HG02885 (cell line): ENCODE measurements around the gene MPP7.

Experiments used
- ATAC-seq: cut with Tn5 transposase; IDR thresholded peaks from one replicate; pipeline ENCODE4 v1.9.1; 2021; ENCODE audit warnings: mild to moderate bottlenecking; ENCODE audit not compliant: unreplicated experiment, poor library complexity

Gene MPP7

DNA sequence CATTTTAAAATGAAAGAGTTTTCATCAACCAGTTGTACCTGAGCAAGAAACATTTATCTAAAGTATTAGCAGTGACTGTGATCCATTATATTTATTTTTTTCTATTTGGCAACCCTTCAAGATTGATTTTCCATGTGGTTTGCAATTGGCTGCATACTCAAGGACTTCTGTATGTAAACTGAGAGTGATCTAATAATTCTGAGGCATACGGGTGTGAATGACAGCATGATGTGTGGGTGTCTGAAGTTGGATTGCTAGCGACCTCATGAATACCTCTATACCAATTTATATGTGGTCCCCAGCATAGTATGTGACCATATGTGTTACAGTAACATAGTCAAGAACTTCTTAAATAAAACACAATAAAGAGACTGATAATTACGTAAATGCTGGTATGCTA is 8.2 kb upstream of the MPP7 start:
- ATAC-seq: no peak

- ATAC-seq: no peak
These were observed 4.4 kb upstream of the MPP7 start for GRCh38 chr10:28307267-28307666.

DNA sequence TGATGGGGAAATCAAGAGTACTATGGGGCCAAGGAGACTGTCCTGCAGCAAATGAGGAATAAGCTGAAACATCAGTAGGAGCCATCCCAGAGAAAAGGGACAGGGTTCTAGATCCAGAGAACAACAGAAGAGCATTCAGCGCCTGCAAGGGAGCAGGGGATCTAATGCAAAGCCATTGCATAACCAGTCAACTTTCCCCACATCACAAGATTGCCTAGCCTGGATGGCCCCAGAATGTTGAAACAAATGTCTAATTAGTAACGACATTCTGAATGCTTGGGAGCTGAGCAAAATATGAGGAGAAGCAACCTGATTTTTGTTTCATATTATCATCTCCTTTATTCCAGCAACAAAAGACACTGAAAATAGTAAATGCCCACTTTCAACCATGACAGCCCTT is 2.7 kb upstream of the MPP7 start:
- no peak for ATAC-seq

GRCh38 chr10:28304032-28304571 is 1.2 kb upstream of the MPP7 start:
- ATAC-seq: no peak

- ATAC-seq: no peak
These were observed 739 bp downstream of the MPP7 start for GRCh38 chr10:28302012-28302637.

DNA sequence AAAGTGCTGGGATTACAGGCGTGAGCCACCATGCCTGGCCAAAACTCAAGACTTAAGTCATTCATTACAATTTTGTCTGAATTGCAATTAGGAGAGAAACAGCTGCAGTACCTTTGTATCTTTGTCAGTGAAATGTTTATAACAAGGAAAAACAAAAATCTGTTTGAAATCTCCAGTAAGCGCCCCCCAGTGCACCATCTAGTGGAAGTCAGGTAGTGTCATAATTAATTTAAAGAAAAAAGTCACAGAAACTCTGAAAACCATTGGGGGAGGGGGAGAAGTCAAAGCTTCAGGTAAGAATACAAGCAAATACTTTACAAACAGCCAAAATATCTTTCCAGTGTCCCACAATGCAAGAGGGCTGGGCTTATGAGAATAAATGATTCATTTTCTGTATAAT is 2.8 kb downstream of the MPP7 start:
- no peak for ATAC-seq

DNA sequence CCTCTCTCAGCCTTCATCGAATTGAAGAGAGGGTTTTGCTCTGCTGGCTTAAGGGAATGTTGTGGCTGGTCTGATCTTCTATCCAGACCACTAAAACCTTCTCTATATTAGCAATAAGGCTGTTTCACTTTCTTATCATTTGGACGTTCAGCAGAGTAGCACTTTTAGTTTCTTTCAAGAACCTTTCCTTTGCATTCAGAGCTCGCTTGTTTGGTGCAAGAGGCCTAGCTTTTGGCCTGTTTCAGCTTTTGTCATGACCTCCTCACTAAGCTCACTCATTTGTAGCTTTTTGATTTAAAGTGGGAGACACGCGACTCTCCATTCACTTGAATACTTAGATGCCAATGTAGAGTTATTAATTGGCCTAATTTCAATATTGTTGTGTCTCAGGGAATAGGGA is 3.9 kb downstream of the MPP7 start:
- ATAC-seq: no peak

DNA sequence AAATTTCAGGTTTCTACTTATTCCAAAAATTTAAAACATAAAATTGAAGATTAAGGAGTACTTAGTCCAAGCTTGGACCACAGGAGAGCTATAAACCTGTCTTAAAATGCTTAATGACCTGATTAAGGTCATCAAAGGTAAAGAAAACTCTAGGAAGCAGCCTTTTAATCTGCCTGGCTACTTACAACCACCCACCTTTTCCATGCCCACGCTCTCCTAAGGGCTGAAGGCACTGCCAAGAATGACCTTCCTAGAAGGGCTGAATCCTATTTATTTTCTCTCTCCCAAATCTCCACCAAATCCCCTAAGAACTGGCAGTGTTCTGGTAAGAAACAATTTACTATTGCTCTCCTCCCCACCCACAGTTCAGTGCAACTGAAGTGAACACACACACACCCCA is 6.8 kb downstream of the MPP7 start:
- no peak for ATAC-seq

GRCh38 chr10:28295336-28295735 is 7.5 kb downstream of the MPP7 start:
- no peak for ATAC-seq

- no peak for ATAC-seq
These were observed 8.1 kb downstream of the MPP7 start for GRCh38 chr10:28294809-28295208.

- no peak for ATAC-seq
These were observed 8.7 kb downstream of the MPP7 start for GRCh38 chr10:28294169-28294532.

GRCh38 chr10:28293236-28294168 is 9.4 kb downstream of the MPP7 start:
- no peak for ATAC-seq

- ATAC-seq: no peak
These were observed 11.0 kb downstream of the MPP7 start for GRCh38 chr10:28291881-28292297.

DNA sequence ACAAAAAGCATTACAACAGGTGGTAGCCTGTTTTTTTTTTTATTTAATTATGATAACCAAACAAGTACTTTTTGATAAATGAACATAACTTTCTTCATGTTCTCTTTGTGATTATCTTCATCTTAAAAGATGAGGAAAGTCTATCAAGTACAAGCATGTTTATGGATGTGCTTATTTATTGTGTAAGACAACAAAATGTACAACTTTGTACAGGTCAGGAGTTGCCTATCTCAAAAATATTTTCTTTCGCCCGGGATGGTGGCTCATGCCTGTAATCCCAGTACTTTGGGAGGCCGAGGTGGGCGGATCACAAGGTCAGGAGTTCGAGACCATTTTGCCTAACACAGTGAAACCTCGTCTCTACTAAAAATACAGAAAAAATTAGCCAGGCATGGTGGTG is 17.0 kb downstream of the MPP7 start:
- no peak for ATAC-seq

GRCh38 chr10:28284126-28284525 is 18.7 kb downstream of the MPP7 start:
- no peak for ATAC-seq

- ATAC-seq: no peak
These were observed 19.6 kb downstream of the MPP7 start for GRCh38 chr10:28283251-28283650.

GRCh38 chr10:28282336-28282735 is 20.5 kb downstream of the MPP7 start:
- no peak for ATAC-seq

- no peak for ATAC-seq
These were observed 21.0 kb downstream of the MPP7 start for GRCh38 chr10:28281726-28282315.

GRCh38 chr10:28280652-28281051 is 22.2 kb downstream of the MPP7 start:
- ATAC-seq: no peak

- ATAC-seq: no peak
These were observed 23.0 kb downstream of the MPP7 start for GRCh38 chr10:28279878-28280277.

GRCh38 chr10:28278842-28279241 is 24.0 kb downstream of the MPP7 start:
- ATAC-seq: no peak
